Thyroid gland (tissue), 4 donors: ENCODE measurements around the gene SPINT4.

Source experiments
- POLR2A ChIP-seq, 2 donors: fragments of 450-650 bp; IDR thresholded peaks; one replicate each; pipeline ENCODE4 v1.6.1; 2017; ENCODE audit warnings: antibody characterized with exemption in 2 of 2, mild to moderate bottlenecking in 2 of 2, moderate library complexity in 1 of 2
- TF ChIP-seq, protein P1 (sequence below), 6 experiments: fragments of 200-600 bp in 3 of 6; fragments of 450-650 bp in 3 of 6; sonication (generic) in 3 of 6; IDR thresholded peaks; one replicate each; pipeline ENCODE4 v1.5.1; 2016 to 2019; ENCODE audit warnings: antibody characterized with exemption in 6 of 6, mild to moderate bottlenecking in 2 of 6, inconsistent platforms in 1 of 6, moderate library complexity in 1 of 6

- TF ChIP-seq, protein P1, sequence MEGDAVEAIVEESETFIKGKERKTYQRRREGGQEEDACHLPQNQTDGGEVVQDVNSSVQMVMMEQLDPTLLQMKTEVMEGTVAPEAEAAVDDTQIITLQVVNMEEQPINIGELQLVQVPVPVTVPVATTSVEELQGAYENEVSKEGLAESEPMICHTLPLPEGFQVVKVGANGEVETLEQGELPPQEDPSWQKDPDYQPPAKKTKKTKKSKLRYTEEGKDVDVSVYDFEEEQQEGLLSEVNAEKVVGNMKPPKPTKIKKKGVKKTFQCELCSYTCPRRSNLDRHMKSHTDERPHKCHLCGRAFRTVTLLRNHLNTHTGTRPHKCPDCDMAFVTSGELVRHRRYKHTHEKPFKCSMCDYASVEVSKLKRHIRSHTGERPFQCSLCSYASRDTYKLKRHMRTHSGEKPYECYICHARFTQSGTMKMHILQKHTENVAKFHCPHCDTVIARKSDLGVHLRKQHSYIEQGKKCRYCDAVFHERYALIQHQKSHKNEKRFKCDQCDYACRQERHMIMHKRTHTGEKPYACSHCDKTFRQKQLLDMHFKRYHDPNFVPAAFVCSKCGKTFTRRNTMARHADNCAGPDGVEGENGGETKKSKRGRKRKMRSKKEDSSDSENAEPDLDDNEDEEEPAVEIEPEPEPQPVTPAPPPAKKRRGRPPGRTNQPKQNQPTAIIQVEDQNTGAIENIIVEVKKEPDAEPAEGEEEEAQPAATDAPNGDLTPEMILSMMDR (IDR thresholded peaks at IDR 0.05) = no peak
- no peak for TF ChIP-seq POLR2A (IDR thresholded peaks at IDR 0.05)
These were observed 4.9 kb downstream of the SPINT4 start for GRCh38 chr20:45727044-45727443.
